Measurements from ENCODE around the gene ABCG8.

DNA sequence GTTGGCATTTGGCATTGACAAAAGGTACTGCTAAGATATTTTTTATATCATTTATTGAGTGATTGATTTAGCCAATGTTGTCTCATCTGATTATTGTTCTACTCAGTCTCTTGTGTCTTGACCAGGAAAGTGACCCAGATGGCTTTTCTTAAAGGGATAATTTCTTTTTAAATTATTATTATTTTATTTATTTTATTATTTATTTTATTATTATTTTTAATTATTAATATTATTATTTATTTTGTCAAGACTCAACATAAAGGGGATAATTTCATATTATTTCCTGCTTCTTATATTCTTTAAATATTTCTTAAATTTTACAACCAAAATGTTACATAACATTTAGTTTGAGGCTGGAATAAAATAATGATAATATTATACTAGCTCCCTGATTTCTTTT lies 37.9 kb upstream of the ABCG8 start:
- no peak for TF ChIP-seq POLR2AphosphoS5 (IDR thresholded peaks at IDR 0.05; ENCODE audit: insufficient read depth, low read depth, low read length)
- no peak for TF ChIP-seq EZH2 (IDR thresholded peaks at IDR 0.05; ENCODE audit: borderline replicate concordance, low read depth, low read length, severe bottlenecking)
- TF ChIP-seq, protein P1, sequence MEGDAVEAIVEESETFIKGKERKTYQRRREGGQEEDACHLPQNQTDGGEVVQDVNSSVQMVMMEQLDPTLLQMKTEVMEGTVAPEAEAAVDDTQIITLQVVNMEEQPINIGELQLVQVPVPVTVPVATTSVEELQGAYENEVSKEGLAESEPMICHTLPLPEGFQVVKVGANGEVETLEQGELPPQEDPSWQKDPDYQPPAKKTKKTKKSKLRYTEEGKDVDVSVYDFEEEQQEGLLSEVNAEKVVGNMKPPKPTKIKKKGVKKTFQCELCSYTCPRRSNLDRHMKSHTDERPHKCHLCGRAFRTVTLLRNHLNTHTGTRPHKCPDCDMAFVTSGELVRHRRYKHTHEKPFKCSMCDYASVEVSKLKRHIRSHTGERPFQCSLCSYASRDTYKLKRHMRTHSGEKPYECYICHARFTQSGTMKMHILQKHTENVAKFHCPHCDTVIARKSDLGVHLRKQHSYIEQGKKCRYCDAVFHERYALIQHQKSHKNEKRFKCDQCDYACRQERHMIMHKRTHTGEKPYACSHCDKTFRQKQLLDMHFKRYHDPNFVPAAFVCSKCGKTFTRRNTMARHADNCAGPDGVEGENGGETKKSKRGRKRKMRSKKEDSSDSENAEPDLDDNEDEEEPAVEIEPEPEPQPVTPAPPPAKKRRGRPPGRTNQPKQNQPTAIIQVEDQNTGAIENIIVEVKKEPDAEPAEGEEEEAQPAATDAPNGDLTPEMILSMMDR (IDR thresholded peaks at IDR 0.05; ENCODE audit: extremely low read depth in 1 of 2, insufficient read depth in 1 of 2, low read depth in 1 of 2, low read length in 2 of 2), result no peak
- TF ChIP-seq POLR2A (IDR thresholded peaks at IDR 0.05; ENCODE audit: low read depth, low read length), result no peak
